GM19467 (cell line): ENCODE results near the gene GCAT.

ENCODE experiments used
- ATAC-seq: cut with Tn5 transposase; IDR thresholded peaks from one replicate; pipeline ENCODE4 v1.9.1; 2021; ENCODE audit warnings: mild to moderate bottlenecking, moderate library complexity; ENCODE audit not compliant: unreplicated experiment

The GCAT gene

DNA sequence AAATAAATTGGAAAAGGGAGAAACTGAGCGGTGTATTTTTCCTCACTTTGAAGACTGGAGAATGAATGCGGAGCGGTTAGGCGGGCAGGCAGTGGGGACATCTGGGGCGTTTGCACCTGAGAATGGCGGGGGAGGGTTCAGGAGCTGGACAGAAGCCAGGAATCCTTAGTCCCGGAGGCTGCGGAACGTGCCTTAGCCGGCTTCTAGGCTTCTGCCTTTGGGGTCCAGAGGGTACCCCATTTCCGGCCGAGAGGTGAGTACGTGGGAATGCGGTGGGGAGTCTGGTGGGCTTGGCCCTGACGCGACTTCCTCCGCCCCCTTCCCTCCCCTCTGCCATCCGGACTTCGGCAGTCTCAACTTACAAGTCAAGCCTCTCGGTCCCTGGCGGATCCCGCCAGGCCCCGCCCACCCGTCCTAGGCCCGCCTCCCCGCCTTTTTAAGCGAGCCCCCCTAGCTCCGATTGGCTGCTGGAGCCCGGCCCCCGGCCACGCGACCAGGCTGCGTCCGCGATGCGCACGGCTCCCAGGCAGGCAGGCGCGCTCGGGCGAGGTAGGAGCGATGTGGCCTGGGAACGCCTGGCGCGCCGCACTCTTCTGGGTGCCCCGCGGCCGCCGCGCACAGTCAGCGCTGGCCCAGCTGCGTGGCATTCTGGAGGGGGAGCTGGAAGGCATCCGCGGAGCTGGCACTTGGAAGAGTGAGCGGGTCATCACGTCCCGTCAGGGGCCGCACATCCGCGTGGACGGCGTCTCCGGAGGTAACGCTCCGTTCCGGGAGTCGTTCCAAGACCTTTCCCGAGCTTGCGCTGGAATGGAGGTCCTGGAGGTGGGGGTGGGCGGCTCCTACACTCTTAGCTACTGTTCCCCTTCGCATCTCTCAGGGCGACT lies at the start of gene GCAT:
GCAT (plus strand) TSS at position 525 of the 884 bp plus-strand sequence; CDS start at position 559, 34 bp downstream.
- peak; percentile 84 for ATAC-seq

DNA sequence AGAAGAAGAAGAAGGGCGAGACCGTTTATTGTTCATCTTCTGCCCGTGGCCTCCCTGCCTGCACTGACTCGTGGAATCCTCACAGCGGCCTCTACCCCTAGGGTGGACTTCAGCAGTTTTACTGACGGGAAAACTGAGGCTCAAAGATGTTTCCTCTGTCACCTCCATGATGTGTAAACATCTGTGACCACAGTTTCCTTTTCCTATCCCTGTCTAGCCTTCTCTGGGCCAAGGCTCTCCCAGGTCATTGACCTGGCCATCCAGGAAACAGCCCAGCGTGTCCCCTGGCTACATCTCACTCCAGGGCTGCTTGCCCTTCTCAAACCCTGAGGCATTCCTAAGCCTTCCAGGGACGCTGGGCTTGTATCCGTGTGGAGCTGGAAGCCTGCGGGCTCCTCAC lies 49.0 kb upstream of the GCAT start:
- ATAC-seq = no peak

DNA sequence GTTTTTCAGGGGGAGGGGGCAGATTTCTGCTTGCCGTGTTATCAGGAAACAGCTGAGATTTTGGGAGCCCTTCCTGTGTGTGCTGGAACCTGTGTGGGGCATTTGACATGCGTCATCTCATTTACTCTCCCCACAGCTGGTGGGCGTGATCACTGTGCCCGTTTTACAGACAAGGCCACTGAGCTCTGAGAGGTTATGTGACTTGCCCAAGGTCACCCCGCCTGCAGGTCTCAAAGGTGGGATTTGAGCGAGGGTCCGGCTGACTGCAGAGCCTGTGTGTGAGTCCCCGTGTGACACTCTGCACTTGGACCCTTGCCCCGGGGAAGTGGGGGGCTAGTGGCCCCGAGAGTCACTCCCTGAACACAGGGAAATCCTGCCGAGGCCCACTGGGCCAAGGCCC lies 48.5 kb upstream of the GCAT start:
- no peak for ATAC-seq

DNA sequence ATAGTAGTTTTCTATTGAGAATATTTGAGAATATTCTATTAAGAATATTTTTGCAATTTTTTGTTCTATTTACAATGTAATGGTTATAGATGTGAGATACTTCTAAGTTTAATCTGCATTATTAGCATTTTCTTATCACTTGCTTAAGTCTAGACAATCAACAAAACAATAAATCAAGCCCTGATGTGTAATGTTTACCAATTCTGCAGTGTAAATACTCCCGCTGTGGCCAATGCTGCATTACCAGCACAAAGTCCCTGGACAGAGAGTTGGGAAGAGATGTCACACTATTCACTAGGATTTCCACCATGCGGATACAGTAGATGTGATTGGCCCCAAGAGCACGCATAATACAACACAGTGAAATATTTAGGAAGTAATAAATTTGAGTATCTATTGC lies 47.6 kb upstream of the GCAT start:
- ATAC-seq = no peak

DNA sequence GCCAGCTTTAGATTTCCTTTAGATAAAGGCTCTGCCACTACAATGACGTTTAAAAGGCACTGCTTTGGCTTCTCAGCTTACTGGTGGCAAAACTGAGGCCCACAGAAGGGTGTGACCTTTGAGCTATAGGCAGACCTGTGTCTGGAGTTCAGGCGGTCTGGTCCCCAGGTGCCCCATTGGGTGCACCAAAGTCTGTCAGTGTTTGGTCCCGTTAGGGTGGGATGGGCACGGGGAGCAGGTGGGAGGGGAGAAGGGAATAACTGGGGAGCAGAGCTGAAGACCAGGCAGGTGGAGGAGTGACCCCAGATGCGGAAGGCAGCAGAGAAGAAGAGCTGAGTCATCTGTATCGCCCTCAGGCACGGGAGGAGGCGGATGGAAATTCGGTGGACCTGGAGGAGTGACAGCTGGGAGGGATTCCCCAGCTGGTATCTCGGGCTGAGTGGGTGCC lies 45.3 kb upstream of the GCAT start:
- ATAC-seq = no peak

DNA sequence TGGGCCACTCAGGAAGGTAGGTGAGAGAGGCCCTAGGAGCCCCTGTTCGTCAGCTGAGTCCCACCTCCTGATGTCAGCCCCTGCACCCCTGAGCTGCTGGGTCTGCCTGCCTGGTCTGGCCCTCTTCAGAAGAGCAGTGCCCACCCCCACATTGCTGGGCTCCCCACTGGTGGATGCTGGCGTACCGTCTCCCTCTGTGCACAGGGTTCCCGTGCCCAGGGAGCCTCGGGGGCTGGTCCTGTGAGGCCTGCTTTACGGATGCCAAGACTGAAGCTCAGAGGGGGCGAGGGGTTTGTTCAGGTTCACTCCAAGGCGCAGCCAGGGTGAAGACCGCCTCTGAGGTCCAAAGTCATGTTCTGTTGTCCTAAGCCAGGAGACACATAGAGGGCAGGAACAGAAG lies 44.7 kb upstream of the GCAT start:
- no peak for ATAC-seq

DNA sequence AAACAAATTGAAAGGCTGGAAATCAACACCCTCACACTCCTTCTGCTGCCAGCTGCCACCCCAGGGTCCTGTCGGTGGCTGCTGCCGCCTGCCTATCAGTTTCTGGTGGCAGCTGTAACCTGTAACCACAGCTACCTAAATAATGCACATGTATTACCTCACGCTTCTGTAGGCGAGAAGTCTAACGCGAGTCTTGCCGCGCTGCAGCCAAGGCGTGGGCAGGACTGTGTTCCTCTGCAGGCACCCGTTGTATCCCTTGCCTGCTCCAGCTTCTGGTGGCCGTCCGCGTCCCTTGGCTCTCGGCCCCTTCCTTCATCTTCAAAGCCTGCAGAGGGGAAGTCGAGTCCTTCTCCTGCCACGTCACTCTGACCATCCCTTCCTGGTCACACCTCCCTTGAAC lies 44.1 kb upstream of the GCAT start:
- no peak for ATAC-seq

DNA sequence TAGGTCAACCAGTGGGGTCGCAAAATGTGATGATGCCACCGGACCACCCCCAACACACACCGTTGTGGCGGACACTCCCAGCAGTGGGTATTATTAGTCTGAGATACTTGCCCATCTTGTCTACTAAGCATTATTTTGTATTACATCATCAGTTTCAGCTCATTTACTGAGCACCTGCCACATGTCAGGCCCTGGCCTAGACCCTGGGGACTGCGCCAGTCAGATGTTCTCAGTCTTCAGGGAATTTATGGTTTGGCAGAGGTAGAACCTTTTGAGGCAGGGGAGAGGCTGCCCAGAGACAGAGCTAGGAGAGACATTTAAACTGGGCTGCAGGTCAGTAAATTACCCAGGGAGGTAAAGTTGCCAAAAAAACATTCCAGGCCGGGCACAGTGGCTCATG lies 43.1 kb upstream of the GCAT start:
- ATAC-seq = no peak

DNA sequence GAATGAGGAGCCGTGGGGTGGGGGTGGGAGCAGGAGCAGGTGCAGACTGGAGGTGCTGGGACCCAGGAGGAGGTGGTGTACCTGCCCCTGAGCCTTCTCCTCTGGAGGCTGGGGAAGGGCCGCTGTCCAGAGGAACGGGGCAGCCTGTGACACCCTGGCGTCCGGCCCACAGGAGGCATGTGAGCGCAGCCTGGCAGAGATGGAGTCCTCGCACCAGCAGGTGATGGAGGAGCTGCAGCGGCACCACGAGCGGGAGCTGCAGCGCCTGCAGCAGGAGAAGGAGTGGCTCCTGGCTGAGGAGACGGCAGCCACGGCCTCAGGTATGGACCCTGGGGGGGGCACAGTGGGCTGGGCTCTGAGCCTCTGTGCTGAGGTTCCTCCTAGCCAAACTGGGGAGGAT lies 42.2 kb upstream of the GCAT start:
- ATAC-seq = no peak

DNA sequence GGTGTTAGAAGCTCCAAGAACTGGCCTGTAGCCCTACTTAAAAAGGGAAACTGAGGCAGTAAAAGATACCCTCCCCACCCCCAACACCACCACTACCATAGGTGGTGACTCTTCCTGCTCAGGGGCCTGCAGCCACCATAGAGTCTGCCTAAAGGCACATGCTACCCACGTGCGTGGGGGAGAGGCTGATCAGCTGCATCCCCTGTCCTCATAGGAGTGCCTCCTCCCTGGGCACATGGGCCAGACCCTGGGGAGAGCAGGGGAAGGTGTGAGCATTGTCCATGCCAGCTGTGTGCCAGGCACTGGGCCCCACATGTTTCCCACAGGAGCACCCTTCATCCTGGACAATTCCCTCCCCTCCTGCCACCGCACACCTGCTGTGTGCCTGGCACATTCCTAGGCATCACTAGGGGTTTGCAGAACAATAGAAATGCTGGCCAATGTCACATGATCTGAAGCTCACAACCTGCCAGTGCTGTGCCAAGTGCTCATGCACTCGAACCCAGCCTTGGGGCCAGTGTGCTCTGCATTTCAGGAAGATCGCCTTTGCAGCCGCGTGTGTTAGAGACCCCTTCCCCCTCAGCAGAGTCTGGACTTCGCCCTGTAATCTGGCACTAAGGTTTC lies 41.7 kb upstream of the GCAT start:
- no peak for ATAC-seq

DNA sequence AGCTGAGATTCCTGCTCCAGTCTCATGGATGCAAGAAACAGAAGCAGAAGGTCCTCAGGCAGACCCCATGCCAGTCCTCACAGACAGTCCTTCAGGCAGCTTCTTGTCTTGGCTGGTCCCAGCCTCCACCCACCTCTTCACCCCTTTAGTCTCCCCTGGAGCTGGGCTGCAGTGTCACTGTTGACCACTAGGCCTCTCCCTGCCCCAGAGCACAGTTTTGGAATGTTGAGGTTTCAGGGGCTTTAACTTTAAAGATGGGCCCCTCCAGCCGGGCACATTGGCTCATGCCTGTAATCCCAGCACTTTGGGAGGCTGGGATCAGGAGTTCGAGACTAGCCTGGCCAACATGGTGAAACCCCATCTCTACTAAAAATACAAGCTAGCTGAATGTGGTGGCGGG lies 39.5 kb upstream of the GCAT start:
- ATAC-seq = no peak

DNA sequence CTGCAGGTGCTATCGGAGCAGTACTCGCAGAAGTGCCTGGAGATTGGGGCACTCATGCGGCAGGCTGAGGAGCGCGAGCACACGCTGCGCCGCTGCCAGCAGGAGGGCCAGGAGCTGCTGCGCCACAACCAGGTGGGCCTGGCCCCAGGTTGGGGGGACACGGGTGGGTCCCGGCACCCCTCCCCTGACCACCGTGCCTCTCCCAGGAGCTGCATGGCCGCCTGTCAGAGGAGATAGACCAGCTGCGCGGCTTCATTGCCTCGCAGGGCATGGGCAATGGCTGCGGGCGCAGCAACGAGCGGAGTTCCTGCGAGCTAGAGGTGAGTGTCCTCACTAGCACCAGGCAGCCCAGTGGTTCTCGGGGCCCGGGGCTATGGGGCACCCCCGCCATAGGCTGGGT lies 38.7 kb upstream of the GCAT start:
- ATAC-seq = no peak

DNA sequence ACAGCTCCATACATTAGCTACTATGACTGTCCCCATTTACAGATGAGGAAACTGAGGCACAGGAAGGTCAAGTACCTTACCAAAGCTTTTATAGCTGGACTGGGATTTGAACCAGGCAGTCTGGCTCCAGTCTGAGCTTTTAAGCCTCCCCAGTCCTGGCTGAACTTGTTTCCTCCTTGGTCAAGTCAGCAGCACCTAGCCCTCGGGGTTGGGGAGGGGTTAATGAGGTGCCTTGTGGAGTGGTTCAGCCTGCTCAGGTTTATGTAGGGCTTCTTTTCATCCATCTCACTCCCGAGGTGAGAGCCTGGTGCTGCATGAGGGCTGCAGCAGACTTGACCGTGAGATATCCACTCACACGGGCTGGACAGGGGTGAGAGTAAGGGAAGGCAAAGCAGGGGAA lies 36.7 kb upstream of the GCAT start:
- no peak for ATAC-seq

DNA sequence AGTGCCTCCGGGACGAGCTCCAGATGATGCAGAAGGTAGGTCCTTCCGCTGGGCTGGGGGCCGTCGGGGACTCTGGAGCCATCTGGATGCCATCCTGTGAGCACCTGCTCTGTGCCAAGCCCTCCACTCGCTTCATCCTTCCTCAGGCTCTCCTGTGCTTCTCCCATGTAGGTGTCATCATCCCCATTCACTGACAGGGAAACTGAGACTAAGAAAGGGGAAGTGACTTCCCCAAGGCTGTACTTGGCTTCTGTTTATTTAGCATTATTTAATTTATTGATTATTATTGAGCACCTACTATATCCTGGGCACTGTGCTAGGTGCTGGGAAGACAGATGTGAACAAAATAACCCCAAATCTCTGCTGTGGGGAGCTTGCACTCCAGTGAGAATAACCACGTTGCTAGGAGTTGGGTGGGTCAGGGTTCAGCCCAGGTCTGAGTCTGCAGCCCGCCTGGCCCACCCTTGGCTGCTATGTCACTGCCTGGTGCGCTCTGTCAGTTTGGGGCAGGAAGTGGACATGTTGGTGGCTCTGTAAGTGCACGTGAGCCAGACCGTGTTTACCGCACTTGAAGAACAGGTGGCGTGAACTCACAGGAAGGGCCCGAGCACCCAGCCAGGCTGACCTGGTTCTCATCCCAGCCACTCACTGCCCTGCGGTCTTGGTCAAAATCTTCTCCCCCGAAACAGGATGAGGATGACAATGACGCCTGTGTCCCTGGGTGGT lies 35.9 kb upstream of the GCAT start:
- no peak for ATAC-seq

DNA sequence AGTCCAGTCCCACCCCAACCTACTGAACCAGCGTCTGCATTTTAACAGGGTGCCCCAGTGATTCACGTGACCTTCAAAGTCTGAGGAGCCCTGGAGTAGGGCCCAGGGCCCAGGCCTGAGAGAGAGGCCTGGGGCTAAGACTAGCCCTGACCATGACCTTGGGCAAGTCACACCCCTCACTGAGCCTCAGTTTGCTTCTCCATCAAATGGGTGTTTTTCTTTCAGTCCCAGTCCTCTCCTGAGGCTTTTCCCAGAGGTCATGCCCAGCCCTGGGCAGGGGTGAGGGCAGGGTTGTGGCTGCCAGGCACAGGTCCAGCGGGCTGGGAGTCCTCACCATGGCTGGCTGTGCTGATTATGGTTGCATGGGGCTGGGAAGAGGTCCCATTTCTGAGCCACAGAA lies 33.0 kb upstream of the GCAT start:
- ATAC-seq = no peak

DNA sequence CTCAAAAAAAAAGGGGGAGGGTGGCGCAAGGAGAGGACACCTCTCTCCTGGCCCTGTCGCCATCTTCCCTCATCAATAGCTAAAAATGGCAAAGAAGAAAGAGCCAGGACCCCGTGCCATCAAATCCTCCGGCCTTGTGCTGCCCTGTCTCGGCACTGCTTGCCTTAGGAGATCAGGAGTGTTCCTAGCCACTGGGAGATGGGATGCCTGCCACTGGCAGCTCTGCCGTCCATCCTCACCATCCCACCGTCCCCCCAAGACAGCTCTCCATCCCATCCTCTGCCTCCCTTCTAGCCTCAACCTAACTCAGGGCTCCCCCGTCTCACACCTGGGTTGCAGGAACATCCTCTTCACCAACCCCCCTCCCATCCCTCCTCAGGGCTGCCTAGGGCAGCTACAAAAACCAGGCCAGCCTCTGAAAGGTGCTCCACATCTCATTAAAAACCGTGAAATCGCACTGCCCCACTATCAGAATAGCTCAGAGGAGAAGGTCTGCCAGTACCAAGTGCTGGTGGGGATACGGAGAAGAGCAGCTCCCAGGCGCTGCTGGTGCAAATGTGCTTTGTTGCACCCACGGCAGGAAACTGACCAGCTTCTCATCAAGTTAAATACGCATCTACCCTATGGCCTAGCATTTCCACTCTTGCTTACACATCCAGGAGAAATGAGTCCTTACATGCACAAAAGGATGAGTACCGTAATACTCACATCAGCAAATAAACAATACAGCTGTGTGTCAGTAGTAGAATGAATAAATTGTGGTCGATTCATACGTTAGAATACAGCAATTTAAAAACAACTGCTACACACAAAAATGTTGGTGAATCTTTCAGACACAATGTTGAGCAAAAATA lies 31.7 kb upstream of the GCAT start:
- no peak for ATAC-seq

DNA sequence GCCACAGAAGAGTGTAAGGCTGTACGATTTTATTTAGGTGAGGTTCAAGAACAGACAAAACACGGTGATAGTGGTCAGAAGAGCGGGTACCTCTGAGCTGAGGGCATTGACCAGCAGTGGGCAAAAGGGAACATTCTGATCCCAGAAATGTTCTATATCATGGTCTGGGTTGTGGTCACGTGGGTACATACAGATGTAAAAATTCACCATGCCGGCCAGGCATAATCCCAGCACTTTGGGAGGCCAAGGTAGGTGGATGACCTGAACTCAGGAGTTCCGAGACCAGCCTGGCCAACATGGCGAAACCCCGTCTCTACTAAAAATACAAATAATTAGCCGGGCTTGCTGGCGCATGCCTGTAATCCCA lies 31.1 kb upstream of the GCAT start:
- no peak for ATAC-seq

DNA sequence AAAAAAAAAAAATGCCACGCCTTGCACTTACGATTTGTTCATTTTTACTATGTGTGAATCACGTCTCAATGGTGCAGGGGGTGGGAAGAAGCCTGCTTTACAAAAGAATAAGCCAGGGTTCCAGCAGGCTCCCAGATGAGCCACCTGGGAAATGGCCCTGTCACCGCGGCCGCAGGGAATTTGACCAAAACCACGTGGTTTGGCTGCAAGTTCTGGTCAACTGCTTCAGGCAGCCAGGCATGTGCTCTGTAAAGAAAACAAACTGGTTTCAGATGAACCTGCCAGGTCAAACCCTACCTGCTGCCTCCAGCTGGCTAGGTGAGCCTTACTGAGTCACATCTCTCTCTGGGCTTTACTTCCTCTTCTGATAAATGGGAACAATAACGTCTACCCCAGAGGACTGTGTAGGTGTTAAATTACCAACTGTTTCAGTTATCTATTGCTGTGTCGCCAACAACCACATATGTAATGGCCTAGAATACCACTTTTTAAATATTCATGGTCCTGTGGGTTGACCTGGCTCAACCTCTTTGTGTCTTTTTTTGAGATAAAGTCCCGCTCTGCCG lies 30.5 kb upstream of the GCAT start:
- ATAC-seq = no peak

DNA sequence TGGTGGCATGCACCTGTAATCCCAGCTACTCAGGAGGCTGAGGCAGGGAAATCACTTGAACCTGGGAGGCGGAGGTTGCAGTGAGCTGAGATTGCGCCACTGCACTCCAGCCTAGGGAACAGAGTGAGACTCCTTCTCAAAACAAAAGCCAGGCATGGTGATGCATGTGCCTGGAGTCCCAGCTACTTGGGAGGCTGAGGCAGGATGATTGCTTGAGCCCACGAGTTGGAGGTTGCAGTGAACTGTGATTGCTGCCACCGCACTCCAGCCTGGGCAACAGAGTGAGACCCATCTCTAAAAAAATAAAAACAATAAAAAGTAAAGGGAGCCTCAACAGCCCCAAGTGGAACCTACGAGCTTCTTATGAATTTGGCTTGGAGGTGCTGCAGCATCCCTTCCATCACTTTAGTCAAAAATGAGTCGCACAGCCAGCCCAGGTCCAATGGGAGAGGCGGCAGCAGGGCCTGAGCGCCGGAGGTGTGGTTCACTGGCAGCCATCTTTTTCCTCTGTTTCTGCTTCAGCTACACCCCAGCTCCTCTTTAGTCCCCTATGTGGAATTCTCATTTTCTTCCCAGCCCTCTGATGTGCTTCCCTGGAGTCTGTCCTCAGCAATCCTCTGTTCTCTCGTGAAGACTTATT lies 29.2 kb upstream of the GCAT start:
- no peak for ATAC-seq

DNA sequence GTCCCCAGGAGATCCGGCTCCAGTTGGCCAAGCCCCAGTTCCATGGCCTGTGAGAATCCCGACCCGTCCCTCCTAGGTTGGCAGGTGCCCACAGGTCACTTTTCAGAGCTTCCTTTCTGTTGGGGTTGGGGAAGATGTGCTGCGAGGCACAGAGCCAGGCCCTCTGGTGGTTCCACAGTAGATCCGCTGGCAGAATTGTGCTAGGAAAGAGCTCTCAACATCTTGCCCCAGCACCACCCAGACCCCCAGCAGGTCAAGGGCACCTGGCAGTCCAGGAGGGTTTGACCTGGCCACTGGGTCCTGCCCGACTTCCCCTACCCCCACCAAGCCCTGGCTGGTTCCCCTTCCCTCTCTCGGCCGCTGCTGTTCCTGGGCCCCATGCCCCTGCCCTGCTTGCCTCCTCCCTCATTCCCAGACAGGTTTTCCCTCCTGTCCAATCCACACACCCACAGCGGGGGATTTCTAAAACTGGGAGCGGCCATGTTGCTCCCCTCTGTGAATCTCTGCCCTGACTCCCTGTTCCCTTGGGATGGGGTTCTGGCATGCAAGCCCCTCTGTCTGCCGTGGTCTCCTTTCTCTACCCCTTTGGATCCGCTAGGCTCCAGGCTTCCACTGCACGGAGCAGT lies 26.2 kb upstream of the GCAT start:
- ATAC-seq = no peak
